IMR-90 (cell line): ENCODE measurements around the gene RNASE2. TPM values are rescaled to one million over a fixed set of nuclear protein-coding genes. Genes with fewer than 3 reads are reported as not detected.

ENCODE experiments used
- ATAC-seq: fragments of 200-7000 bp; cut with Tn5 transposase; 2 replicates; pipeline ENCODE4 v1.9.1; 2020; ENCODE audit warnings: low read depth, mild to moderate bottlenecking, moderate library complexity
- BruUV-seq: library from RNA; stranded (reverse); fragments of 400-500 nt; replicated peaks from 2 replicates; lab custom pipeline; 2021; lab: Mats Ljungman, UMichigan
- CTCF ChIA-PET: fragments of 300-600 bp; formaldehyde crosslinking; extraction: SDS; loops from one replicate; lab custom pipeline; 2021; ENCODE audit warnings: antibody characterized with exemption; lab: Yijun Ruan, JAX
- POLR2A ChIA-PET: fragments of 300-600 bp; sonication (Branson Sonifier 250); formaldehyde crosslinking; loops from one replicate; lab custom pipeline; 2022; ENCODE audit warnings: antibody characterized with exemption; ENCODE audit not compliant: unreplicated experiment; lab: Charles Lee
- DNase-seq: peaks from one replicate; pipeline ENCODE4 v3.0.0; 2013
- H2AFZ ChIP-seq: replicated peaks from 2 replicates; pipeline ENCODE3; 2013; ENCODE audit warnings: low read length, mild to moderate bottlenecking; ENCODE audit not compliant: poor library complexity
- H2AK5ac ChIP-seq: 2 replicates; pipeline ENCODE4 v1.6.1; 2013; ENCODE audit warnings: low read depth, low read length, inconsistent platforms
- H2AK9ac ChIP-seq: replicated peaks from 2 replicates; pipeline ENCODE3; 2013; ENCODE audit warnings: mild to moderate bottlenecking, low read depth, low read length, moderate library complexity; ENCODE audit not compliant: poor library complexity
- H2BK120ac ChIP-seq: 2 replicates; pipeline ENCODE4 v1.6.1; 2013; ENCODE audit warnings: low read depth, low read length, inconsistent platforms
- H2BK15ac ChIP-seq: 3 replicates; pipeline ENCODE4 v1.6.1; 2013; ENCODE audit warnings: low read depth, low read length, inconsistent platforms
- H2BK20ac ChIP-seq: 2 replicates; pipeline ENCODE4 v1.6.1; 2013; ENCODE audit warnings: low read depth, mild to moderate bottlenecking, inconsistent platforms, low read length, moderate library complexity
- H2BK5ac ChIP-seq: 2 replicates; pipeline ENCODE4 v1.6.1; 2013; ENCODE audit warnings: mild to moderate bottlenecking, low read depth, low read length, inconsistent platforms; ENCODE audit not compliant: poor library complexity, severe bottlenecking
- H3K14ac ChIP-seq: replicated peaks from 2 replicates; pipeline ENCODE4 v1.6.1; 2013; ENCODE audit warnings: low read depth, low read length, inconsistent platforms
- H3K18ac ChIP-seq: 2 replicates; pipeline ENCODE4 v1.6.1; 2013; ENCODE audit warnings: low read depth, low read length, control low read depth
- H3K23ac ChIP-seq: 2 replicates; pipeline ENCODE4 v1.6.1; 2013; ENCODE audit warnings: low read depth, low read length, inconsistent platforms
- H3K27ac ChIP-seq: 2 replicates; pipeline ENCODE4 v1.5.1; 2013; ENCODE audit warnings: mild to moderate bottlenecking, control low read depth, low read length; ENCODE audit not compliant: insufficient read depth
- H3K27me3 ChIP-seq: 2 replicates; pipeline ENCODE4 v1.6.1; 2013; ENCODE audit warnings: low read length; ENCODE audit not compliant: control insufficient read depth, insufficient read depth
- H3K36me3 ChIP-seq: 2 replicates; pipeline ENCODE4 v1.6.1; 2013; ENCODE audit warnings: low read length, mixed read lengths; ENCODE audit not compliant: control insufficient read depth, insufficient read depth
- H3K4ac ChIP-seq: 2 replicates; pipeline ENCODE4 v1.6.1; 2013; ENCODE audit warnings: low read depth, low read length, inconsistent platforms
- H3K4me1 ChIP-seq: 2 replicates; pipeline ENCODE4 v1.6.1; 2013; ENCODE audit warnings: low read length, mixed read lengths; ENCODE audit not compliant: control insufficient read depth, insufficient read depth
- H3K4me2 ChIP-seq: 2 replicates; pipeline ENCODE4 v1.6.1; 2013; ENCODE audit warnings: low read depth, mild to moderate bottlenecking, control low read depth, low read length, moderate library complexity
- H3K4me3 ChIP-seq: 2 replicates; pipeline ENCODE4 v1.5.1; 2013; ENCODE audit warnings: low read depth, mild to moderate bottlenecking, control low read depth, low read length, moderate library complexity; ENCODE audit not compliant: insufficient read depth
- H3K56ac ChIP-seq: 2 replicates; pipeline ENCODE4 v1.6.1; 2013; ENCODE audit warnings: low read length, inconsistent platforms; ENCODE audit not compliant: insufficient read depth; ENCODE audit errors: extremely low read depth
- H3K79me1 ChIP-seq, 2 experiments: 2 replicates each; pipeline ENCODE4 v1.6.1; 2013; ENCODE audit warnings: low read length in 2 of 2, inconsistent platforms in 1 of 2, low read depth in 1 of 2
- H3K9ac ChIP-seq: 2 replicates; pipeline ENCODE4 v1.6.1; 2013; ENCODE audit warnings: low read depth, low read length, control low read depth
- H3K9me1 ChIP-seq: 2 replicates; pipeline ENCODE4 v1.6.1; 2013; ENCODE audit warnings: low read length, inconsistent platforms; ENCODE audit not compliant: insufficient read depth
- H3K9me3 ChIP-seq: 2 replicates; pipeline ENCODE4 v1.6.1; 2013; ENCODE audit warnings: low read length; ENCODE audit not compliant: control insufficient read depth, insufficient read depth
- H4K20me1 ChIP-seq: 2 replicates; pipeline ENCODE4 v1.6.1; 2013; ENCODE audit warnings: low read length, inconsistent platforms; ENCODE audit not compliant: insufficient read depth
- H4K5ac ChIP-seq: 2 replicates; pipeline ENCODE4 v1.6.1; 2013; ENCODE audit warnings: mild to moderate bottlenecking, low read depth, low read length, control low read depth
- H4K8ac ChIP-seq, 2 experiments: 2 replicates each; pipeline ENCODE4 v1.6.1; 2013; ENCODE audit warnings: low read depth in 2 of 2, low read length in 2 of 2, control low read depth in 1 of 2, inconsistent platforms in 1 of 2
- H4K91ac ChIP-seq: 2 replicates; pipeline ENCODE4 v1.6.1; 2013; ENCODE audit warnings: low read depth, low read length, inconsistent platforms; ENCODE audit not compliant: insufficient read depth
- BHLHE40 ChIP-seq: fragments of 150-350 bp; IDR thresholded peaks from 2 replicates; pipeline ENCODE4 v1.6.1; 2016; ENCODE audit warnings: mild to moderate bottlenecking, low read depth, low read length
- CEBPB ChIP-seq: IDR thresholded peaks from 2 replicates; pipeline ENCODE4 v1.6.1; 2012; ENCODE audit warnings: low read depth, low read length, improper control_type of control experiment
- CHD1 ChIP-seq: IDR thresholded peaks from 2 replicates; pipeline ENCODE4 v1.6.1; 2012; ENCODE audit warnings: low read depth, low read length, improper control_type of control experiment
- FOS ChIP-seq: fragments of 150-350 bp; IDR thresholded peaks from 2 replicates; pipeline ENCODE4 v1.6.1; 2016; ENCODE audit warnings: low read depth, low read length
- MAFK ChIP-seq: IDR thresholded peaks from 2 replicates; pipeline ENCODE4 v1.6.1; 2012; ENCODE audit warnings: low read depth, low read length, improper control_type of control experiment
- MAZ ChIP-seq: IDR thresholded peaks from 2 replicates; pipeline ENCODE4 v1.6.1; 2012; ENCODE audit warnings: low read depth, mild to moderate bottlenecking, low read length, improper control_type of control experiment, moderate library complexity, borderline replicate concordance
- MXI1 ChIP-seq: IDR thresholded peaks from 2 replicates; pipeline ENCODE4 v1.6.1; 2012; ENCODE audit warnings: low read depth, mild to moderate bottlenecking, low read length, moderate library complexity, borderline replicate concordance
- NFE2L2 ChIP-seq: fragments of 150-350 bp; IDR thresholded peaks from 2 replicates; pipeline ENCODE4 v1.6.1; 2016; ENCODE audit warnings: low read depth, mild to moderate bottlenecking, low read length
- POLR2A ChIP-seq: IDR thresholded peaks from 2 replicates; pipeline ENCODE4 v1.6.1; 2012; ENCODE audit warnings: mild to moderate bottlenecking, low read depth, low read length
- RAD21 ChIP-seq: IDR thresholded peaks from 2 replicates; pipeline ENCODE4 v1.6.1; 2012; ENCODE audit warnings: low read length, improper control_type of control experiment
- RCOR1 ChIP-seq: IDR thresholded peaks from 2 replicates; pipeline ENCODE4 v1.6.1; 2012; ENCODE audit warnings: mild to moderate bottlenecking, low read length, improper control_type of control experiment; ENCODE audit not compliant: insufficient replicate concordance
- RFX5 ChIP-seq: IDR thresholded peaks from 2 replicates; pipeline ENCODE4 v1.8.0; 2012; ENCODE audit warnings: low read depth, mild to moderate bottlenecking, low read length, moderate library complexity
- SMC3 ChIP-seq: fragments of 150-350 bp; IDR thresholded peaks from 2 replicates; pipeline ENCODE4 v1.6.1; 2016; ENCODE audit warnings: low read depth, mild to moderate bottlenecking, antibody characterized with exemption, low read length, moderate library complexity
- WGBS, 2 experiments: methylation state at CpG; one replicate each; pipeline versions ENCODE4 v1.1.5 to v1.1.7; 2013; ENCODE audit warnings: missing lambda C conversion rate in 2 of 2; ENCODE audit not compliant: insufficient read length in 1 of 2; ENCODE audit errors: extremely low coverage in 2 of 2; 5-methylcytosine and 5-hydroxymethylcytosine counted together
- dilution Hi-C: fragments of 300-500 bp; cut with HindIII; formaldehyde crosslinking; loops from one replicate; pipeline ENCODE4 v1.14.3; 2018; ENCODE audit warnings: low sequenced_read_pairs; ENCODE audit not compliant: unreplicated experiment
- in situ Hi-C: fragments of 300-500 bp; cut with MboI; formaldehyde crosslinking; loops from 3 replicates; pipeline ENCODE4 v1.14.3; 2019; ENCODE audit warnings: low sequenced_read_pairs, inconsistent platforms, mixed read lengths
- intact Hi-C: fragments of 100-400 bp; cut with micrococcal nuclease; formaldehyde crosslinking; loops from 2 replicates; pipeline ENCODE4 v1.10.0; 2022
- polyA plus RNA-seq, 3 experiments: library from polyadenylated mRNA; depleted of rRNA; stranded (reverse); fragments of >200 nt; gene quantifications; 2 replicates each; pipeline ENCODE4 v1.2.3, GENCODE V29; 2012; ENCODE audit warnings: low replicate concordance in 1 of 3
- total RNA-seq: library from RNA; depleted of rRNA; stranded (reverse); fragments of >200 nt; gene quantifications from 2 replicates; pipeline ENCODE4 v1.2.3, GENCODE V29; 2012
- TF ChIP-seq, protein P1 (sequence below): fragments of 150-350 bp; IDR thresholded peaks from 2 replicates; pipeline ENCODE4 v1.6.1; 2017; ENCODE audit warnings: mild to moderate bottlenecking, antibody characterized with exemption, low read length, low read depth
- TF ChIP-seq, protein P2 (sequence below): fragments of 150-350 bp; IDR thresholded peaks from 2 replicates; pipeline ENCODE4 v1.6.1; 2016; ENCODE audit warnings: low read depth, mild to moderate bottlenecking, low read length, moderate library complexity, borderline replicate concordance
- TF ChIP-seq, protein P3 (sequence below): conservative IDR thresholded peaks from 2 replicates; pipeline ENCODE4 v1.5.1; 2012; ENCODE audit warnings: mild to moderate bottlenecking, low read depth, low read length, improper control_type of control experiment

The RNASE2 gene
- total and polyA plus RNA-seq, 2 of the 4 experiments (the other 2 are of a cell fraction) = not detected

DNA sequence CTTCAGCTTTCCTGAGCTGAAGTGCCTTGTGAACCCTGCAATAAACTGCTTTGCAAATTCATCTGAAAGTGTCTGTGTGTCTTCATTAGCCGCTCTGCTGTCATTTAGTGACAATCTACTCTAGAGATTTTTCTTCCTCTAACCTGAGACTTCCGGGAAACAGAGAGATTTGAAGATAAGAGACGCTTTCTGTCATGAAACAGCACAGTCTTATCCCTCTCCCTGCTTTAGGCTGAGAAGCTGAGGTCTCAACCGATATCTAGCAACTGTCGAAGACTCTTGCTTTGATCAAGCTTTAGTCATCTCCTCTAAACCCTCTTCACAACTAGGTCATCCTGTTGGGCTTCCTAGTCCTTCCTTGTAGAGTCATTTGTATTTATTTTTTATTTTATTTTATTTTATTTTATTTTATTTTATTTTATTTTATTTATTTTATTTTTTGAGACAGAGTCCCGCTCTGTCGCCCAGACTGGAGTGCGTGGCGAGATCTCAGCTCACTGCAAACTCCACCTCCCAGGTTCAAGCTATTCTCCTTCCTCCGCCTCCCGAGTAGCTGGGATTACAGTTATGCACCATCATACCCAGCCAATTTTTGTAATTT, 1.2 kb downstream of the RNASE2 start:
- H3K4me3 ChIP-seq = no peak overlapping the region
- ChIA-PET POLR2A (no interaction called here), CTCF (interaction anchor here (1.3 kb wide), 1 partner anchor 14 kb away, joined by 3 read pairs; no protein-coding TSS in a partner anchor)
- in situ Hi-C loops (no loop called here), intact Hi-C loops (no loop called here), dilution Hi-C loops (no loop called here)
- no peak overlapping the region for H2BK20ac ChIP-seq
- no peak overlapping the region for H3K27ac ChIP-seq
- TF ChIP-seq NFE2L2 (no peak), RAD21 (no peak), POLR2A (no peak), MAFK (no peak), MXI1 (no peak), MAZ (no peak), RCOR1 (no peak), FOS (no peak), CEBPB (no peak), SMC3 (no peak), RFX5 (no peak), CHD1 (no peak), BHLHE40 (no peak)
- TF ChIP-seq, protein P1, sequence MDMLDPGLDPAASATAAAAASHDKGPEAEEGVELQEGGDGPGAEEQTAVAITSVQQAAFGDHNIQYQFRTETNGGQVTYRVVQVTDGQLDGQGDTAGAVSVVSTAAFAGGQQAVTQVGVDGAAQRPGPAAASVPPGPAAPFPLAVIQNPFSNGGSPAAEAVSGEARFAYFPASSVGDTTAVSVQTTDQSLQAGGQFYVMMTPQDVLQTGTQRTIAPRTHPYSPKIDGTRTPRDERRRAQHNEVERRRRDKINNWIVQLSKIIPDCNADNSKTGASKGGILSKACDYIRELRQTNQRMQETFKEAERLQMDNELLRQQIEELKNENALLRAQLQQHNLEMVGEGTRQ = no peak
- TF ChIP-seq, protein P2, sequence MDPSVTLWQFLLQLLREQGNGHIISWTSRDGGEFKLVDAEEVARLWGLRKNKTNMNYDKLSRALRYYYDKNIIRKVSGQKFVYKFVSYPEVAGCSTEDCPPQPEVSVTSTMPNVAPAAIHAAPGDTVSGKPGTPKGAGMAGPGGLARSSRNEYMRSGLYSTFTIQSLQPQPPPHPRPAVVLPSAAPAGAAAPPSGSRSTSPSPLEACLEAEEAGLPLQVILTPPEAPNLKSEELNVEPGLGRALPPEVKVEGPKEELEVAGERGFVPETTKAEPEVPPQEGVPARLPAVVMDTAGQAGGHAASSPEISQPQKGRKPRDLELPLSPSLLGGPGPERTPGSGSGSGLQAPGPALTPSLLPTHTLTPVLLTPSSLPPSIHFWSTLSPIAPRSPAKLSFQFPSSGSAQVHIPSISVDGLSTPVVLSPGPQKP = no peak
- TF ChIP-seq, protein P3, sequence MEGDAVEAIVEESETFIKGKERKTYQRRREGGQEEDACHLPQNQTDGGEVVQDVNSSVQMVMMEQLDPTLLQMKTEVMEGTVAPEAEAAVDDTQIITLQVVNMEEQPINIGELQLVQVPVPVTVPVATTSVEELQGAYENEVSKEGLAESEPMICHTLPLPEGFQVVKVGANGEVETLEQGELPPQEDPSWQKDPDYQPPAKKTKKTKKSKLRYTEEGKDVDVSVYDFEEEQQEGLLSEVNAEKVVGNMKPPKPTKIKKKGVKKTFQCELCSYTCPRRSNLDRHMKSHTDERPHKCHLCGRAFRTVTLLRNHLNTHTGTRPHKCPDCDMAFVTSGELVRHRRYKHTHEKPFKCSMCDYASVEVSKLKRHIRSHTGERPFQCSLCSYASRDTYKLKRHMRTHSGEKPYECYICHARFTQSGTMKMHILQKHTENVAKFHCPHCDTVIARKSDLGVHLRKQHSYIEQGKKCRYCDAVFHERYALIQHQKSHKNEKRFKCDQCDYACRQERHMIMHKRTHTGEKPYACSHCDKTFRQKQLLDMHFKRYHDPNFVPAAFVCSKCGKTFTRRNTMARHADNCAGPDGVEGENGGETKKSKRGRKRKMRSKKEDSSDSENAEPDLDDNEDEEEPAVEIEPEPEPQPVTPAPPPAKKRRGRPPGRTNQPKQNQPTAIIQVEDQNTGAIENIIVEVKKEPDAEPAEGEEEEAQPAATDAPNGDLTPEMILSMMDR = no peak
- ATAC-seq (no peak), DNase-seq (no peak)
- H4K5ac ChIP-seq = no peak overlapping the region
- H3K4ac ChIP-seq = no peak overlapping the region
- no peak overlapping the region for H3K9ac ChIP-seq
- H3K23ac ChIP-seq = no peak overlapping the region
- no peak overlapping the region for H2AK5ac ChIP-seq
- no peak overlapping the region for H4K8ac ChIP-seq
- no peak overlapping the region for H4K91ac ChIP-seq
- H3K14ac ChIP-seq = no peak overlapping the region
- no peak overlapping the region for H2BK120ac ChIP-seq
- no peaks in the 10 kb centered on the region for H3K9me1 ChIP-seq
- H2BK5ac ChIP-seq = no peak overlapping the region
- no peak overlapping the region for H2BK15ac ChIP-seq
- no CpG with 5 or more reads among the region's 11 CpGs for WGBS, 2 experiments
- no peak overlapping the region for H3K56ac ChIP-seq
- H3K9me3 ChIP-seq = no peaks in the 10 kb centered on the region
- H2AK9ac ChIP-seq = no peak overlapping the region
- no peaks in the 10 kb centered on the region for H3K4me1 ChIP-seq
- H3K27me3 ChIP-seq = no peaks in the 10 kb centered on the region; the same call in none of the 2 replicates
- H2AFZ ChIP-seq = no peak overlapping the region
- no peak overlapping the region for H3K18ac ChIP-seq
- no peaks in the 10 kb centered on the region for H3K36me3 ChIP-seq
- H4K20me1 ChIP-seq = no peaks in the 10 kb centered on the region
- H3K4me2 ChIP-seq = no peak overlapping the region
- H3K79me1 ChIP-seq = no peaks in the 10 kb centered on the region
- no TSS peak for BruUV-seq
